HG03520 (cell line): ENCODE measurements around the gene PHACTR1.
"Not testable (repeated sequence)": the region's sequence is repeated elsewhere in the genome, so short reads cannot be mapped to it uniquely, and the experiment has no call there.

ENCODE experiments used
- ATAC-seq: cut with Tn5 transposase; IDR thresholded peaks from one replicate; pipeline ENCODE4 v1.9.1; 2021; ENCODE audit warnings: mild to moderate bottlenecking, moderate library complexity; ENCODE audit not compliant: unreplicated experiment

The PHACTR1 gene

DNA sequence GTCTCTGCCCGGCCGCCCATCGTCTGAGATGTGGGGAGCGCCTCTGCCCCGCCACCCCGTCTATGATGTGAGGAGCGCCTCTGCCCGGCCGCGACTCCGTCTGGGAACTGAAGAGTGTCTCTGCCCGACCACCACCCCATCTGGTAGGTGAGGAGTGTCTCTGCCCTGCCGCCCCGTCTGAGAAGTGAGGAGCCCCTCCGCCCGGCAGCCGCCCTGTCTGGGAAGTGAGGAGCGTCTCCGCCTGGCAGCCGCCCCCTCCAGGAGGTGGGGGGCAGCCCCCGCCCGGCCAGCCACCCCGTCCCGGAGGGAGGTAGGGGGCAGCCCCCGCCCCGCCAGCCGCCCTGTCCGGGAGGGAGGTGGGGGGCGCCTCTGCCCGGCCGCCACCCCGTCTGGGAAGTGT is 417.3 kb downstream of the PHACTR1 start:
- ATAC-seq: not testable (repeated sequence)

DNA sequence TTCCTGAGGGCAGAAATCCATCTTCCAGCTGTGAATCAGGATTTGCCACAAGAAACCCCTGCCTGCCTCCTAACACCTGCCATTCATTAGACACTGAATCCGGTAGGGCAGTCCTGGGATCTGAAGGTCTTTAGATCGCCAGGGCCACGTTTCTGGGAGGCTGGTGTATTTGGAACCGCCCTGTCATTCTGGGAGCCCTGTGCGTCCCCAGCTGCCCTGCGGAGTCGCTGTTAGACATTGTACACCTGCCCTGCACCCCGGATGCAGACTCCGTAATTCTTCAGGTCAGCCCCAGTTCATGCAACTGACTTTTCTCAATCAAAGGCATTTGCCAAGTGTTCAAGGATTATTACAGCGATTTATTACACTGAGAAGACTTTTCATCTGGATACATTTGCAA is 418.6 kb downstream of the PHACTR1 start:
- ATAC-seq: no peak

DNA sequence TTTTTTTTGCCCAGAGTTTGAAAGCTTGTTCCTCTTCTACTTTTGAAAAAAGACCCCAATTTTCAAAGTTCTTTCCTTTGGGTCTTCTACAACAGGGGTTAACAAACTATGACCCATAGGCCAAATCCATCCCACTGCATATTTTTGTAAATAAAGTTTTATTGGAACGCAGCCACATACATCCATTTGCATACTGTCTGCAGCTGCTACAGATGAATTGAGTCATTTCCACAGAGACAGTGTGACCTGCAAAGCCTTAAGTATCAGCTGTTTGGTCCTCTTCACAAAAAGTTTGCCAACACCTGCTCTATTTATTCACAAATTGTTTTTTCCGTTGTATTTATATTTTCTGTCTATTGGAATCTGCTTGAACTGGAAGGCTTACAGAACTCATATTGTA is 422.6 kb downstream of the PHACTR1 start:
- no peak for ATAC-seq

DNA sequence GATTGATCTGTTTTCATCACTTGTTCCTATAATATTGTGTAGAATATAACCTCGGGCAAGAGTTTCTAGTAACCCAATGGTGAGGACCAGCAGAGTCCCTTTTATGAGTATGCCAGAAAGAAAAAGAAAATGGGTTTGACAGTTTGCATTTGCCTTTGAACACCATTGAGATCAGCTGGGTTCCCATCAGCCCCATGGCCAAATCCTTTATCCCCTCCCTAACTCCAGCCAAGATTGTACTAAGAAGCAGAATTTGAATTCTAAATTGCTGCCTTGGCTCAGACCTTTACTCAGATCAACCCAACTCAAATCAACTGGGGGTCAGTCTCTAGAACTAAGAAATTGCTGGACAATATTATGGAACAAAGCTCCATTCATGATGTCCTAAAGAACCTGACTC is 424.4 kb downstream of the PHACTR1 start:
- ATAC-seq: no peak

DNA sequence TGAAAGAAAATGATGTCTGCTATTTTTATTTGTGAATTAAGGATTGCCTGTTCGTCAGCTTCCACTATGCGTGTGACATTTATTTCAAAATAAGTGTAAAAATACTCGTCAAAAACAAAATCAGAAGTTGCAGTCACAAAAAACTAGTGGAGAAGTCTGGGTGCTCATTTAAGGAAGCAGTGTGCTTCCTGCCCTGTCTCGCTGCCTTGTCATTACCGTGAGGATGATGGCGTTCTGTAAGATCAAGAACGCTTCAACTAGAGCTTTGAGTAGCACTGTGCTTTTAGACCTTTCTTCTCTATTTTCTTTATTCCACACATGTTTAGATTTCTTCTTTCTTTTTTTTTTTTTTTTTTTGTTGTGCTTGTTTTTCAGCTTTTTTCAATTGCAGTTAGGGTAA is 424.8 kb downstream of the PHACTR1 start:
- no peak for ATAC-seq

DNA sequence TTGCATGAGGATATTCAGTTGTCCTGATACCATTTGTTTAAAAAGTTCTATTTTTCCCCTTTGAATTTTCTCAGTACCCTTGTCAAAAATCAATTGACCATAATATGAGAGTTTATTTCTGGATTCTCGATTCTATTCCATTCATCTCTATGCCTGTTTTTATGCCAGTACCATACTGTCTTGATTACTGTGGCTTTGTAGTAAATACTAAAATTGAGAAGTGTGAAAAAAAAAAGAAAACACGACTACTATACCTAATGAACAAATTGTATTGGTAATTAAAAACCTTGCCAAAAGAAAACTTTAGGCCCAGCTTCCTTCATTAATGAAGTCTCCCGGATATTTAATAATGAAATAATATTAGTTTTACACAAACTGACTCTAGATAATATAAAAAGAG is 426.0 kb downstream of the PHACTR1 start:
- ATAC-seq: no peak

DNA sequence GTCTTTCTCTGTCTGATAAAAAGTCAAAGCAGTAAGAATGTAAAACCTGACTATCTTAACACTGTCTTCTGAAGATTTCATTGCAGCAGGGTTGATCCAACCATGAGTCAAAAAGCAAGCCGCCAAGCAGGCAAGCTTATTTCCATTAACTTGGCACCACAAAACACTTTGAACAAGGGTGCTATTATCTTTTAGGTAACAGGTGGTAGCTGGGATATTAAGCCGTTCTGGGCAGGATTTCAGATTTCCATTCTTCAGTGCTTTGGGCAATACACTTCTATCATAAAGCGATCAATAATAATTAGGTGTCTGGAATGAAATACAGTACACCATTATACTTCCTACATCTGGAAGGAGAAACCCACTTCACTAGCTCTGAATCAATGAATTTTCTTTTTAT is 429.9 kb downstream of the PHACTR1 start:
- ATAC-seq: no peak

DNA sequence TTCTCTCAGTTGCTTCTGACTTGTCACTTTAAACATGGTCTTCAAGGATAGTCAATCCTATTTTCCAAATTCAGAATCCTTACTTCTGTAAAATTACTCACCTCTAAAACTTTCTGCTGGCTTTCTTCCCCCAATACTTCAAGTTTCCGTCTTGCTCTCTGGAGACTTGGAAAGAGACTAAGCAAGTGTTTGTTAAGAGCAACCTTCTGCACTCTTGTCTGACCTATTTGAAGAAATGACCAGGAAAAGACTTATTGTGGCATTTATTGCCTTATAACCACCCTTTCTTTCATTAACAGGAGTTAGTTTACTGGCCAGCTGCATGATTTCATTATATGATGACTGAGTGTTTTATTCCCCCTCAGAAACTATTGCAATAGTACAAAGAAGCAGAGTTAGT is 430.8 kb downstream of the PHACTR1 start:
- ATAC-seq: no peak

DNA sequence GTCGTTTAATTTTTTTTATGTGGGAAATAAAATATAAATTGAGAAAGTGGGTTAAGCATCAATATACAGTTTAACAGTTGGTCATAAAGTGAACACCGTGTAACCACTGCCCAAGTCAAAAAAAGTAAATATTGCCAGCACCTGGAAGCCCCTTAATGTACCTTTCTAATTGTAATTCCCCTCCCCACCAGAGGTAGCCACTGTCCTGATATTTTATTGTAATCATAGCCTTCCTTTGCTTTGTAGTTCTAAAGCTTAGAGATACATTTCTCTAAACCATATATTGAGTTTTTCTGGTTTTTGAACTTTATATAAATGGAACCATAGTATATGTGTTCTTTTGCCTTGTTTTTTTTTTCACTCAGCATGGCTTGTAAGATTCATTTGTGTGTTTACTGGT is 431.2 kb downstream of the PHACTR1 start:
- no peak for ATAC-seq

DNA sequence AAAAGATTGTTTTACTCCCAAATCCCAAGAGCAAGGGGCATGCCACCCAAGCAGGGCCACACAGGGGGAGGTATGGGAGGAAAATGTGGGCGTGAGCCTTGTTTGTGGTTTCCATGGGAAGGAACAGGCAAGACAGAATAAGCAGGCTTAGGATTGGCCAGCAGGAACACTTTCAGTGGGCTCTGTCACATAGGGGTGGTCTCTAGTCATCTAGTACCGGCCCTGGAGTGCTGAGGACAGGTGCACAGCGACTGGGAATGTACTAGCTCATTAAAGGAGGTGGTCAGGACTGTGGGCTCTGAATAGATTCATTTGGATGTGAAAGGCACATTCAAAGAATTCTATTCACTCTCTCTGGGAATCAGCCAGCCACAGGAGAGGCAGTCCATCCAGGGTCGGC is 436.2 kb downstream of the PHACTR1 start:
- ATAC-seq: no peak

DNA sequence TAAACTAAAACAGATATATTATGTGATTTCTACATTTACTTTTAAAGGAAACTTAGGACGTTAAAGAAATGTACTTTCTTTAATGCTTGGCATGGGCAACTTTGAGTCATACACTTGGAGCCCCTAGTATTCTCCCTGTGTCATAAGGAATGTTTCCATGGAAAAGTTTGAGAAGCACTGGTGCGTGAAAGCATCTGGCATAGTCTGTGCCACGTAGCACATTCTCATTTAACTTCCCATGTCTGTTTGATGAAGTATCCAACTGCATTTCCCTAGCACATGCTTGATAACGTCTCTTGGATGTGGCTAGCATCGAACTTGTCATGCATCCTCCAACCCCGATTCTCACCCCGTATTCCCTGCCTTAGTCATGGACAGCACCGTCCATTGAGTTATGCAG is 439.8 kb downstream of the PHACTR1 start:
- ATAC-seq: no peak

DNA sequence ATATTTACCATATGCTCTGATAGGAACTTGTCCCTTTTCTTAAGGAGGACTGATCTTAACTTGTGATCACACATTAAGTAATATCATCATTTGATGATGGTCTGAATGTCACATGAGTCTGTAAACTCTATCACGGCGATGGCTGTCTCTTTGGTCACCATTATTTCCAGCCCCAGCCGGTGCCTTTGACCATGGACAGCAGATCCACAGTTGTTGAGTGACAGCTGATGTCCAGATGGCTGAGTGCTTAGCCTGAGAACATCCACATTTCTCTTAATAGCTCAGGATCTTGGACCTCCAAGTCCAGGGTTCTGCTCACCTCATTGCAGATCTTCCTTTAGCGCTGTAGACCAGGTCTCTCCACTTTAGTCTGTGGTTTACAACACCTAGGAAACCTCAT is 440.7 kb downstream of the PHACTR1 start:
- ATAC-seq: no peak

DNA sequence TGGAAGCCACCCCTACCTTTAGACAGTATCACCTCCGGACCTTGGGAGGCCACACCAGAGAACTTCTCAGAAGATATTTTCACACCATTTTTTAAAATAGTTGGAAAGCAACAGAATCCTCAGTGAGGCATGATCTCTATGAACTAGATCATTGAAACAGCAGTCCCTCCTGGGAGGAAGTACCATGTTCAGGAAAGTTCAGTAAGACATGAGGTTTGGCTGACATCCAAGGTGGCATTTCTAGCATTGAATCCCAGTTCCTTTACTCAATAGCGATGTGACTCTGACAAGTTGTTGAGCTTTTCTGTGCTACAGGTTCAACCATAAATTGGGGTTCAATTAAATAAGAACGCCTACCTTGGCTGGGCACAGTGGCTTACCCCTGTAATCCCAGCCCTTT is 442.7 kb downstream of the PHACTR1 start:
- no peak for ATAC-seq

DNA sequence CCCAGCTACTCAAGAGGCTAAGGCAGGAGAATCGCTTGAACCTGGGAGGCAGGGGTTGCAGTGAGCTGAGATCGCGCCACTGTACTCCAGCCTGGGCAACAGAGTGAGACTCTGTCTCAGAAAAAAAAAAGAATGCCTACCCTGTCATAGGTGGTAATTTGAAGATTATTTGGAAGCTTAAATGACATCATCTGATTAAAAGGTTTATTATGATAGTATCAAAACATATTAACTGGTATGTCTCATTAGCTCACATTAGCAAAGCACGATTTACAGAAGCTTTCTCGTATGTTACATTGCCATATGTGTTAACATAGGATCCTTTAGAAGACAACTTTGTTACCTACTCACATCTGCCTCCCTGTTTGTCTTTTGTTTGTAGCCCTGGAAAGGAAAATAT is 443.3 kb downstream of the PHACTR1 start:
- ATAC-seq: not testable (repeated sequence)

DNA sequence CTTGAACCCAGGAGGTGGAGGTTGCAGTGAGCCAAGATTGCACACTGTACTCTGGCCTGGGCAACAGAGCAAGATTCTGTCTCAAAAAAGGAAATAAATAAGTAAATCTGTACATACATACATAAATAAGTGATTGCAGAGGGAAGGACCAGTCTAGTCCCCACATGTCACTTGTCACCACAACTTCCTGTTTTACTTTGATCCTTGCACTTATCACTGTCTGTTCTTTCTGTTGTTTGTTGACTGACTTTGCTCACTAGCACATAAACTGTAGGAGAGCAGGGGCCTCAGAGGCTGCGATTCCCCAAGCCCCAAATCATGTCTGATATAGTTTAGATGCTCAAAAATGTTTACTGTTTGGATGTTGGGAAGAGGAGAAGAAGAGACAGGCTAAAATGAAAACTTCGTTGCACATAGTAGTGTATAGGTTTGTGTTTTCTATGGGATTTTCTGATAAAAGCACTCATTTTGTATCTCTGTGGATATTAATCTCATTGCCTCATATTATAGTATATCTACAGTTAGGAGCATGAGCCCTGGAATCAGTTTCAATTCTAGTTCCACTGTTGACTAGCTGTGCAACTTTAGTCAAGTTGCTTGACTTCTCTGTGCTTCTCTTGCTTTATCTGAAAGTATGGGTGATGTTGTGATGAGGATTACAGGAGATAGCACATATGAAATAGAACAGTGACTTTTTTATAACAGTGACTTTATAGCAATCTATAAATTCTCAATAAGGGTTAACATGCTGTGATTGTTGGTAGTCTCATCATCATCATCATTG is 446.8 kb downstream of the PHACTR1 start:
- no peak for ATAC-seq

DNA sequence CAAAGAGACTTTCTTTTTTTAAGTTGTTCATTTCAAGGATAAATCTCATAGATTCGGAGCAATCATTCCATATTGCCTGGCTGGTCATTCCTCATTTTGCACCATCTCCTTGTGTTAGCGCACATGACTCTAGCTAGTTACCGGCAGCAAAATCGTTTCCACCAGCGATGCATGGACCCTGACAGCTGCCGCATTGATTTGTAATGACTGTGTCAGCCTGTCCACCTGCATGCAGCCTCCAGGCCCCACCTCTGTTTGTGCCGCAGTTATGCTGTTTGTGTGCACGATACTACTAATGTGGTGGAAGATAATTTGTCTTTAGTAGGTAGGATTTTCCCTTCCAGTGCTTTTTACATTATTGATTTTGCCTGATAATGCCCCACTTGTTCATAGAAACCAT is 447.7 kb downstream of the PHACTR1 start:
- no peak for ATAC-seq

DNA sequence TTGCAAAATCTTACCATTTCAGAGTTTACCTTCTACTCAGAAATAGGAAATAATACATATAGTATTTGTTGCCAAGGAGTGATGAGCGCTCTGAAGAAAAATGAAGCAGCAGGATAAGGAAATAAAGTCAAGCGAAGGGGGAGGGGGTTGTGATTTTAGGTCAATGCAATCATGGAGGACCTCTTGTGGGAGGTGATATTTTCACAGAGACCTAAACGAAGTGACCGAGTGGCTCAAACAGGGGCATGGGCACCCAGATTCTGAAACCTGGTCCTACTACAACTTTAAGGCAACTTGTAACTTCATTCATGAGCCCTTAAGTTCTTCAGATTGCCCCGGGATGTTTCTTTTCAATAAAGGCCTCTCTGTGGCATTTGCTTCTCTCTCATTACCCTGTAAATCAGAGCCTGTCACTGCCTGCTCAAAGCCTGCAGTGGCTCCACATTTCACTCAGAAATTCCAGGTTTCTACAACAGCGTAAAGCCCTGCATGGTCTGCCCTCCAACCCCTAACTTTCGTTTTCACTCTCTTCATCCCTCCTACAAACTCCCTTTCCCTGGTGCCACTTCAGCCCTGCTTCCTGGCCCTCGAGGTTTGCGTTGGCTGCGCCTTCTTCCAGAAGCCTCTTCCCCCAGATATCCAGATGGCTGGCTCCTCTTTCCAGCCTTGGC is 449.1 kb downstream of the PHACTR1 start:
- ATAC-seq: no peak

DNA sequence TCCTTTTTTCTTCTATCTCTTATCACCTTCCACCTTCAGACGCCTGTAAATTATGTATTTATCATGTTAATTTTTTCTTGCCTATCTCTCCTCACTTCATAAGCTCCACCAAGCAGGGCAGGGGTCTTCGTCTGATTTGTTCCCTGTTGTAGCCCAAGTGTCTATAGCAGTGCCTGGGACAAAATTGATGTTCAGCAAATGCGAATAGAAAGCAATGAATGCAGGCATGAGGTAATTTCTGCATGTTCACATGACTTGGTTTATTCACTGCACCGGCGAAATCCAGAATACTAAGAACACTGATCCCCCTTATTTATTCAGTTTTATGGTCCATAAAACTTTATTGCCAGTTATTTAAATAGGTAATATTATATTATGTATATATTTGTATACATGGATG is 449.7 kb downstream of the PHACTR1 start:
- no peak for ATAC-seq

DNA sequence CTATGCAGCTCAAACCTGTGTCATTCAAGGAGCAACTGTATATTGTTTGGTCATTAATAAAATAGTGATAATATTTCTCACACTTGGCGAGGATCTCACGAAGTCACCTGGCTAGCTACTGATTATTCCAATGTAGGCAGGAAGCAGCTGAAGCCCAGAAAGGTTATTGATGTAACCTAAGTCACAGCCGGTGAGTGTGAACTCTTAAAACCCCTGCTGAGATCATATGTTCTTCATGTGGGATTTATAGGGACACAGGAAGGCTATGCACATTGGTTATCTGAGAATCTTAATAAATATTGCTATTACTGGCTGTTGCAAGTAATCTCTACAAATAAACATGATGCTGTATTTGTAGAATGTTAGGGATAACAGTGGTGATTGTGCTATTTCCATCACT is 450.3 kb downstream of the PHACTR1 start:
- no peak for ATAC-seq

DNA sequence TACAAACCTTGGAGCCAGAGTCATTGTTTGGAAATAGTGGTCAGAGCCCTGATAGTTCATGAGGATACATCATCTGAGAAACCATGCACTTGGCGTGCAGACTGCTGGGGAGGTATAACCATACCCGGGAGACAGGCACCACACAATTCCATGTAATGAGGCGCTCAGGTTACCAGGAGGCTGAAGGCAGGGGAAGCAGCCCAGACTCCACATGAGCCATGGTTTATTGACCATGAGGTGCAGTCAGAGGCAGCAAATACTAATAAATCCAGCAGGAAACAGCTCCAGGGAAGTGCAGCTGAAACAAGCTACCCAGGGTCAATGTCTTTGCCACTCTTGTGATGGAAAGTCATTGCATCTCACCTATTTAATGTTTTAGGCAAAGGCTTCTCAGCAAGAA is 455.7 kb downstream of the PHACTR1 start:
- no peak for ATAC-seq

DNA sequence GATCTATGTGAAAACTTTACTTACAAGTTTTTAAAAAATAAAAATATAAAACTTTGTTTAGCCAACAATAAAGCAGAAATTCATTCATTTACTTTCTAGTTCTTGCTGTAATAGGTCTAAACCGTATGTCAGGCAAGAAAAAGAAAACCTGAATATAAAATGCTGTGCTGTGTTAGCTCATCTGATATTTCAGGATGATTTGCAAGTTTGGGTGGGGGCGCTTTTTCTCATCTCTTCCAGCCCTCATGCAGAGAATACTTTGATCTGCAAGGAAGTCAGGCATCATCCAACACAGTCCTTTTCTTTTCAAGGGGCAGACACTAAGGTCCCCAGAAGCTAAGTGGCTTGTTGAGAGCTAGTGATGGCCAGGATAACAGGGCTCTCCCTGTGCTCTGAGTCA is 458.5 kb downstream of the PHACTR1 start:
- no peak for ATAC-seq

DNA sequence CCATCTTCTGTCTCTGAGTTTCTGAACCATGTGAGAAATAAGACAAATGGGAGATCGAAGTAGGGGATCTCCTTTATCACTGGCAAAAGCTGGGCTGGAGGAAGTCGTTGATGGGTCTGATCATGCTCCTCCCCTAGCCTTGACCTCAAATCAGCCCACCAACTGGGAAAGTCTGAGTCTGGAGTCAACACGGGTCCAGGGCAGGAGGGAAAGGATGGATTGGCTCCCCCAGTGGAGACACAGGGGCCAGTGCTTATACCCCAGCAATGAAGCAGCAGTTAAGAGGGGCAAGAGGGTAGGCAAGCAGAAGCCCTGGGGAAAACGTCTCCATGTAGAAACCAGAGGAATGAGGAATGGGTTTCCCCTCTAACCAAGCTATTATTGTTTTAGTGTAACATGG is 459.2 kb downstream of the PHACTR1 start:
- no peak for ATAC-seq

DNA sequence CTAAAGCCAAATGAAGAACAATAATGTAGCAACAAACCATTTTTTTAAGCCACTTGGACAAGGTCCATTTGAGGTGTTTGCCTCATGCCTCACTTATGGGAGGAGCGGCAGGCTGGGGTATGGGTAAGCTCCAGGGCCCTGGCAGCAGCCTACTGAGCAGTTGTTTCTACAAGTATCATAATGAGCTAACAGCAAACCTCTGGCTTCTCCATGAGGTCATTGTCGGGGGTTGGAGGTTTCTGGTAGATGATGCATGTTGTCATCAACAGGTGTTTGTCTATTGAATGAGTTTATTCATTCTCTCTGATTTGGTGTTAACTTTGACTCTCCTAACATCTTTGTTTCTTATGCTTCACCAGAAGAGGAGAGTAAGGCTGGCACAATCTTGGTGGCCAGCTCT is 461.1 kb downstream of the PHACTR1 start:
- no peak for ATAC-seq
